ENCODE results near the gene PLXNA2. TPM values are rescaled to one million over a fixed set of nuclear protein-coding genes. Genes with fewer than 3 reads are reported as not detected.

The PLXNA2 gene
- total RNA-seq, 1 experiment from 2014 or later: 0.06 TPM

- CTCF ChIA-PET: interaction anchor here (0.6 kb wide), 1 partner anchor 15 kb away, joined by 3 read pairs; no protein-coding TSS in a partner anchor
- Histone ChIP-seq H3K4me3 (ENCODE audit: low read depth, low read length, poor library complexity, severe bottlenecking) (no peak overlapping the region), H3K9me3 (ENCODE audit: low read depth, low read length, poor library complexity, severe bottlenecking) (no peaks in the 10 kb centered on the region), H3K36me3 (ENCODE audit: insufficient read depth, low read length, poor library complexity, severe bottlenecking) (no peaks in the 10 kb centered on the region), H3K4me1 (ENCODE audit: insufficient read depth, low read length, poor library complexity, severe bottlenecking) (no peaks in the 10 kb centered on the region), H3K27ac (ENCODE audit: low read depth, low read length, poor library complexity, severe bottlenecking) (no peak overlapping the region), H3K27me3 (replicated peaks; ENCODE audit: insufficient read depth, low read depth, low read length, poor library complexity) (peaks cover 27% of the 10 kb centered on the region)
- intact Hi-C loops (cut with micrococcal nuclease; ENCODE audit: unreplicated experiment): no loop called here
- TF ChIP-seq EZH2 (IDR thresholded peaks at IDR 0.05; ENCODE audit: borderline replicate concordance, low read depth, low read length, poor library complexity, severe bottlenecking) (no peak), CTCF (conservative IDR thresholded peaks at IDR 0.05; ENCODE audit: low read depth, low read length) (no peak)
- DNase-seq (ENCODE audit: low spot score): no peak
- no TSS peak for BruUV-seq (replicated peaks)
- POLR2A ChIA-PET (ENCODE audit: low non-redundant PET): no interaction called here
Measured at GRCh38 chr1:208036918-208037766, 207.0 kb downstream of the PLXNA2 start.

- no peak for TF ChIP-seq EZH2 (IDR thresholded peaks at IDR 0.05; ENCODE audit: borderline replicate concordance, low read depth, low read length, poor library complexity, severe bottlenecking)
- no peak for TF ChIP-seq CTCF (conservative IDR thresholded peaks at IDR 0.05; ENCODE audit: low read depth, low read length)
- intact Hi-C loops (cut with micrococcal nuclease; ENCODE audit: unreplicated experiment): no loop called here
- no peak overlapping the region for H3K27ac ChIP-seq (ENCODE audit: low read depth, low read length, poor library complexity, severe bottlenecking)
- H3K4me1 ChIP-seq (ENCODE audit: insufficient read depth, low read length, poor library complexity, severe bottlenecking): no peaks in the 10 kb centered on the region
- ChIA-PET POLR2A (ENCODE audit: low non-redundant PET) (no interaction called here), CTCF (interaction anchor here (0.6 kb wide), 1 partner anchor 14 kb away, joined by 3 read pairs; no protein-coding TSS in a partner anchor)
- H3K4me3 ChIP-seq (ENCODE audit: low read depth, low read length, poor library complexity, severe bottlenecking): no peak overlapping the region
- no peak for DNase-seq (ENCODE audit: low spot score)
- H3K27me3 ChIP-seq (replicated peaks; ENCODE audit: insufficient read depth, low read depth, low read length, poor library complexity): peaks cover 27% of the 10 kb centered on the region
- H3K9me3 ChIP-seq (ENCODE audit: low read depth, low read length, poor library complexity, severe bottlenecking): no peaks in the 10 kb centered on the region
- BruUV-seq (replicated peaks): no TSS peak
- H3K36me3 ChIP-seq (ENCODE audit: insufficient read depth, low read length, poor library complexity, severe bottlenecking): no peaks in the 10 kb centered on the region
Measured at GRCh38 chr1:208036106-208036808, 207.9 kb downstream of the PLXNA2 start.

GRCh38 chr1:208034135-208034534 lies 210.0 kb downstream of the PLXNA2 start:
- H3K27ac ChIP-seq (ENCODE audit: low read depth, low read length, poor library complexity, severe bottlenecking): no peak overlapping the region
- ChIA-PET CTCF (no interaction called here), POLR2A (ENCODE audit: low non-redundant PET) (no interaction called here)
- TF ChIP-seq EZH2 (IDR thresholded peaks at IDR 0.05; ENCODE audit: borderline replicate concordance, low read depth, low read length, poor library complexity, severe bottlenecking) (no peak), CTCF (conservative IDR thresholded peaks at IDR 0.05; ENCODE audit: low read depth, low read length) (no peak)
- H3K27me3 ChIP-seq (replicated peaks; ENCODE audit: insufficient read depth, low read depth, low read length, poor library complexity): peaks cover 27% of the 10 kb centered on the region
- H3K36me3 ChIP-seq (ENCODE audit: insufficient read depth, low read length, poor library complexity, severe bottlenecking): no peaks in the 10 kb centered on the region
- no peaks in the 10 kb centered on the region for H3K9me3 ChIP-seq (ENCODE audit: low read depth, low read length, poor library complexity, severe bottlenecking)
- no peak for DNase-seq (ENCODE audit: low spot score)
- no peaks in the 10 kb centered on the region for H3K4me1 ChIP-seq (ENCODE audit: insufficient read depth, low read length, poor library complexity, severe bottlenecking)
- H3K4me3 ChIP-seq (ENCODE audit: low read depth, low read length, poor library complexity, severe bottlenecking): no peak overlapping the region
- intact Hi-C loops (cut with micrococcal nuclease; ENCODE audit: unreplicated experiment): no loop called here
- BruUV-seq (replicated peaks): no TSS peak
